ENCODE data around the gene DNALI1.
"Not testable (repeated sequence)": the region's sequence is repeated elsewhere in the genome, so short reads cannot be mapped to it uniquely, and the experiment has no call there.

- TF ChIP-seq CTCF (IDR thresholded peaks at IDR 0.05; ENCODE audit: low read depth, low read length); EZH2phosphoT487 (IDR thresholded peaks at IDR 0.05; ENCODE audit: low read depth): not testable (repeated sequence)
These were observed 24.2 kb upstream of the DNALI1 start for GRCh38 chr1:37532418-37533156.
